CD14-positive monocyte (primary cell): ENCODE data around the gene KIF26B. TPM values are rescaled to one million over a fixed set of nuclear protein-coding genes. Genes with fewer than 3 reads are reported as not detected.
A peak's percentile ranks its signal among the peaks of the same experiment; 100 is the strongest.

Experiments
- DNase-seq, 3 donors: peaks; one replicate each; pipeline ENCODE4 v3.0.0-alpha.2; 2011 to 2022
- H2AFZ ChIP-seq: 2 replicates; pipeline ENCODE4 v1.6.0; 2012; ENCODE audit warnings: mild to moderate bottlenecking, low read depth, low read length, inconsistent platforms; ENCODE audit not compliant: insufficient read depth, poor library complexity, severe bottlenecking
- H3K27ac ChIP-seq, 2 donors: 1 replicate in 1 of 2; 2 replicates in 1 of 2; pipeline ENCODE4 v1.5.1; 2012 to 2013; ENCODE audit warnings: low read length in 2 of 2, control low read depth in 1 of 2, inconsistent platforms in 1 of 2, low read depth in 1 of 2, mild to moderate bottlenecking in 1 of 2
- H3K27me3 ChIP-seq, 2 donors: one replicate each; pipeline versions ENCODE4 v1.6.0 to v1.6.1; 2011 to 2013; ENCODE audit warnings: low read length in 2 of 2; ENCODE audit not compliant: control insufficient read depth in 2 of 2, insufficient read depth in 2 of 2
- H3K36me3 ChIP-seq, 2 donors: replicated peaks in 1 of 2; 1 replicate in 1 of 2; 2 replicates in 1 of 2; pipeline versions ENCODE4 v1.5.1 to v1.6.1; 2012 to 2013; ENCODE audit warnings: low read length in 2 of 2, control low read depth in 1 of 2, inconsistent platforms in 1 of 2, mild to moderate bottlenecking in 1 of 2; ENCODE audit not compliant: insufficient read depth in 2 of 2, control insufficient read depth in 1 of 2
- H3K4me1 ChIP-seq, 2 donors: 1 replicate in 1 of 2; 2 replicates in 1 of 2; pipeline versions ENCODE4 v1.5.1 to v1.6.1; 2012 to 2013; ENCODE audit warnings: low read length in 2 of 2, control low read depth in 1 of 2, inconsistent platforms in 1 of 2, mild to moderate bottlenecking in 1 of 2, moderate library complexity in 1 of 2; ENCODE audit not compliant: insufficient read depth in 2 of 2, control insufficient read depth in 1 of 2
- H3K4me2 ChIP-seq: replicated peaks from 2 replicates; pipeline ENCODE3; 2012; ENCODE audit warnings: low read length, moderate library complexity, mild to moderate bottlenecking; ENCODE audit not compliant: poor library complexity, severe bottlenecking; ENCODE audit errors: extremely low read depth
- H3K4me3 ChIP-seq, 3 experiments: fragments of 200-600 bp in 1 of 3; sonication (generic) in 1 of 3; replicated peaks in 1 of 3; 1 replicate in 2 of 3; 2 replicates in 1 of 3; pipeline ENCODE4 v1.5.1; 2011 to 2013; ENCODE audit warnings: low read length in 3 of 3, mild to moderate bottlenecking in 3 of 3, control low read depth in 2 of 3, low read depth in 2 of 3, inconsistent platforms in 1 of 3, moderate library complexity in 1 of 3
- H3K79me2 ChIP-seq: 2 replicates; pipeline ENCODE4 v1.6.0; 2012; ENCODE audit warnings: mild to moderate bottlenecking, control low read depth, inconsistent platforms, low read length, moderate library complexity; ENCODE audit not compliant: insufficient read depth
- H3K9ac ChIP-seq: 2 replicates; pipeline ENCODE4 v1.6.0; 2017; ENCODE audit warnings: low read length, mild to moderate bottlenecking; ENCODE audit not compliant: insufficient read depth, poor library complexity, severe bottlenecking
- H3K9me3 ChIP-seq, 2 donors: replicated peaks in 1 of 2; 1 replicate in 1 of 2; 2 replicates in 1 of 2; pipeline versions ENCODE4 v1.5.1 to v1.6.1; 2012 to 2013; ENCODE audit warnings: low read length in 2 of 2, control low read depth in 1 of 2; ENCODE audit not compliant: control insufficient read depth in 1 of 2, insufficient read depth in 1 of 2
- H4K20me1 ChIP-seq: 2 replicates; pipeline ENCODE4 v1.6.0; 2012; ENCODE audit warnings: mild to moderate bottlenecking, low read length, control low read depth, moderate library complexity; ENCODE audit not compliant: insufficient read depth
- H3K27ac Mint-ChIP-seq, 7 donors: one replicate each; pipeline ENCODE4 v1.8.0; 2020; ENCODE audit warnings: mild to moderate bottlenecking in 7 of 7, mixed read lengths in 7 of 7, moderate library complexity in 6 of 7, inconsistent platforms in 2 of 7
- H3K27me3 Mint-ChIP-seq, 3 donors: one replicate each; pipeline ENCODE4 v1.8.0; 2021 to 2022; ENCODE audit warnings: low read depth in 3 of 3, mild to moderate bottlenecking in 3 of 3, mixed read lengths in 3 of 3, moderate library complexity in 3 of 3, inconsistent platforms in 1 of 3
- H3K36me3 Mint-ChIP-seq, 2 donors: one replicate each; pipeline ENCODE4 v1.8.0; 2020; ENCODE audit warnings: mixed read lengths in 2 of 2, inconsistent platforms in 1 of 2, mild to moderate bottlenecking in 1 of 2
- H3K4me1 Mint-ChIP-seq: one replicate; pipeline ENCODE4 v1.8.0; 2020; ENCODE audit warnings: mild to moderate bottlenecking, mixed read lengths
- H3K4me3 Mint-ChIP-seq, 2 donors: one replicate each; pipeline ENCODE4 v1.8.0; 2020; ENCODE audit warnings: mild to moderate bottlenecking in 2 of 2, mixed read lengths in 2 of 2, moderate library complexity in 1 of 2
- H3K9me3 Mint-ChIP-seq, 7 donors: one replicate each; pipeline ENCODE4 v1.8.0; 2020 to 2022; ENCODE audit warnings: mixed read lengths in 7 of 7, mild to moderate bottlenecking in 6 of 7, moderate library complexity in 6 of 7, inconsistent platforms in 2 of 7
- WGBS: methylation state at CpG from one replicate; pipeline ENCODE4 v1.1.5; 2013; ENCODE audit warnings: missing lambda C conversion rate; ENCODE audit not compliant: insufficient coverage; 5-methylcytosine and 5-hydroxymethylcytosine counted together
- intact Hi-C, 2 donors: fragments of 100-400 bp; cut with micrococcal nuclease; formaldehyde crosslinking; loops; one replicate each; pipeline versions ENCODE4 v1.15.0 to v1.15.1; 2023
- polyA plus RNA-seq, 3 donors: library from polyadenylated mRNA; depleted of rRNA in 1 of 3; unstranded in 2 of 3; stranded (reverse) in 1 of 3; fragments of 300-500 nt in 2 of 3; fragments of >200 nt in 1 of 3; fragmentation: Illumina TruSeq in 2 of 3; gene quantifications; 1 replicate in 2 of 3; 2 replicates in 1 of 3; pipeline ENCODE4 v1.2.3, GENCODE V29; 2012 to 2021
- TF ChIP-seq, protein P1 (sequence below): fragments of 200-600 bp; IDR thresholded peaks from one replicate; pipeline ENCODE4 v1.8.0; 2022; ENCODE audit warnings: antibody characterized with exemption, mild to moderate bottlenecking

Gene KIF26B
- polyA plus RNA-seq, 3 donors = 0.01 to 0.05 TPM; not detected in 1

DNA sequence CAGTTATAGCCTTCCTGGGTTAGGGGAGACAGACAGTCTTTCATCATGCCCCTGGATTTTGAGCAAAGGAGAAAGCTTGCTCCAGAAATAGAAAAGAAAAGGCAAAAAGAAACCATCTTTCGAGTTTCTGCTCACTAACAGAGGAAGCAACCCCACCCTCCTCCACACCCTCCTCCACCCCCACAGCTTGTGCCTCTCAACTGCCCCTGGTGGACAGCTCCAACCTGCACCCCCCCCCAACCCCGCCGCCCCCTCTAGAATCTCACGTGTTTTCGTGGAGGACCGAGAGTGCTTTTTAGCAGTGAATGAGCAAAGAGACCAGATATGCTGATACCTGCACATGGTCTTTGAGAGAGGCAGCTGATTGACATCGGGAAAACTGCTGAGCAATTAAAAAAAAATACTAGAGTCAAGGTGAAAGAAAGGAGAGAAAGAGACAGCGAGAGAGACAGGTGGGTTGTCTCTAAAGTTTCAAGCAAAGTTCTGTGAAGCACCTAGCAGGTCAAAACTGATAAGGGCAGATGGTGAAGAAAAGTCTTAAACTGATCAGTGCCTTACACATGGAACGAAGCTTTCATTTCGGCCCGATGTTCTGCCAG is 358.3 kb downstream of the KIF26B start:
- TF ChIP-seq, protein P1, sequence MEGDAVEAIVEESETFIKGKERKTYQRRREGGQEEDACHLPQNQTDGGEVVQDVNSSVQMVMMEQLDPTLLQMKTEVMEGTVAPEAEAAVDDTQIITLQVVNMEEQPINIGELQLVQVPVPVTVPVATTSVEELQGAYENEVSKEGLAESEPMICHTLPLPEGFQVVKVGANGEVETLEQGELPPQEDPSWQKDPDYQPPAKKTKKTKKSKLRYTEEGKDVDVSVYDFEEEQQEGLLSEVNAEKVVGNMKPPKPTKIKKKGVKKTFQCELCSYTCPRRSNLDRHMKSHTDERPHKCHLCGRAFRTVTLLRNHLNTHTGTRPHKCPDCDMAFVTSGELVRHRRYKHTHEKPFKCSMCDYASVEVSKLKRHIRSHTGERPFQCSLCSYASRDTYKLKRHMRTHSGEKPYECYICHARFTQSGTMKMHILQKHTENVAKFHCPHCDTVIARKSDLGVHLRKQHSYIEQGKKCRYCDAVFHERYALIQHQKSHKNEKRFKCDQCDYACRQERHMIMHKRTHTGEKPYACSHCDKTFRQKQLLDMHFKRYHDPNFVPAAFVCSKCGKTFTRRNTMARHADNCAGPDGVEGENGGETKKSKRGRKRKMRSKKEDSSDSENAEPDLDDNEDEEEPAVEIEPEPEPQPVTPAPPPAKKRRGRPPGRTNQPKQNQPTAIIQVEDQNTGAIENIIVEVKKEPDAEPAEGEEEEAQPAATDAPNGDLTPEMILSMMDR = peak; percentile 44
- H3K27me3 Mint-ChIP-seq = peaks cover 2 to 15% (median 10%) of the 10 kb centered on the region in 3 donors
- H3K4me3 Mint-ChIP-seq = peak overlapping the region; percentile 43 to 80
- no peaks in the 10 kb centered on the region for H4K20me1 ChIP-seq
- H3K36me3 ChIP-seq = no peaks in the 10 kb centered on the region
- H2AFZ ChIP-seq = peak overlapping the region; percentile 73
- DNase-seq = peak in 2 of 3 donors; percentile 32 to 41
- H3K27ac Mint-ChIP-seq = peak overlapping the region in 4 of 7 donors; percentile 9 to 72 (median 60)
- H3K4me1 ChIP-seq = peaks cover 47 to 57% of the 10 kb centered on the region in 2 donors
- peak overlapping the region; percentile 74 for H3K4me2 ChIP-seq
- H3K4me3 ChIP-seq = peak overlapping the region; percentile 16 to 65 (median 43)
- peaks cover 0 to 8% (median 0%) of the 10 kb centered on the region in 7 donors for H3K9me3 Mint-ChIP-seq
- H3K27ac ChIP-seq = peak overlapping the region in 1 of 2 donors; percentile 73
- H3K27me3 ChIP-seq = no peaks in the 10 kb centered on the region
- H3K36me3 Mint-ChIP-seq = no peaks in the 10 kb centered on the region
- no peaks in the 10 kb centered on the region for H3K9me3 ChIP-seq
- H3K9ac ChIP-seq = peak overlapping the region; percentile 45
- WGBS = 56% methylated on average over 7 of the region's 11 CpGs
- intact Hi-C loops = no loop called here
- H3K79me2 ChIP-seq = peaks cover 20% of the 10 kb centered on the region
- peaks cover 60% of the 10 kb centered on the region for H3K4me1 Mint-ChIP-seq

DNA sequence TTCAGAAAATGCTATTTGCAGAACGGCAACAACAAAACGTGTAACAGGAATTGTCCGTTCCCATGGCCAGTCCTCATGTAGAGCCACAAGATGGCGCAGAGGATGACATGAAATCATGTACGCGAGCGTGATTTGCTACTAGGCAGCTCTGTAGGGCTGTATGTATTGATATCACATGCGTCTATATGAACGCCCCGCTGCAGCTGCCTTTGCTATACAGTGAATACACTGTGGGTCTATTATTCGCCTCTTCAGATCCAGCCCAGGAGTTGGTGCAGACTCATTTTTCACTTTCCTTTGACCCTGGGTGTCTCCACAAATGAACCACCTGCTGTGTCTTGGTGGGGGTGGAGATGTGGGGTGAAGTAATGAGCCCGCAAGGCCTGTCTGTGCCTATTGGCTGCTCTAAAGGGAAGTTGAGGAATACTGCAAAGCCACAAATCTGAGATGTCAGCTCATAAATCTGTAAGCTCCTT is 361.5 kb downstream of the KIF26B start:
- Mint-ChIP-seq H3K36me3 (no peaks in the 10 kb centered on the region), H3K4me1 (peaks cover 42% of the 10 kb centered on the region), H3K27ac (peak overlapping the region in 1 of 7 donors; percentile 42), H3K4me3 (peak overlapping the region; percentile 31 to 56), H3K9me3 (peaks cover 0 to 2% (median 0%) of the 10 kb centered on the region in 7 donors), H3K27me3 (peaks cover 2 to 17% (median 7%) of the 10 kb centered on the region in 3 donors)
- DNase-seq = peak in 2 of 3 donors; percentile 9 to 29
- Histone ChIP-seq H3K36me3 (no peaks in the 10 kb centered on the region), H3K27me3 (no peaks in the 10 kb centered on the region), H3K4me1 (peaks cover 31 to 37% of the 10 kb centered on the region in 2 donors), H4K20me1 (no peaks in the 10 kb centered on the region), H3K4me3 (peak overlapping the region in 1 of 3 experiments; percentile 31), H3K79me2 (peaks cover 13% of the 10 kb centered on the region), H2AFZ (peak overlapping the region; percentile 60), H3K27ac (no peak overlapping the region), H3K9me3 (no peaks in the 10 kb centered on the region), H3K4me2 (peak overlapping the region; percentile 31), H3K9ac (no peak overlapping the region)
- TF ChIP-seq, protein P1 = no peak
- intact Hi-C loops = no loop called here
- 54% methylated on average over 11 of the region's 12 CpGs for WGBS
